IMR-90 (cell line): ENCODE results near the gene DCTN2.

Experiments used
- POLR2A ChIP-seq: IDR thresholded peaks from 2 replicates; pipeline ENCODE4 v1.6.1; 2012; ENCODE audit warnings: mild to moderate bottlenecking, low read depth, low read length
- TF ChIP-seq, protein P1 (sequence below): conservative IDR thresholded peaks from 2 replicates; pipeline ENCODE4 v1.5.1; 2012; ENCODE audit warnings: mild to moderate bottlenecking, low read depth, low read length, improper control_type of control experiment

DNA sequence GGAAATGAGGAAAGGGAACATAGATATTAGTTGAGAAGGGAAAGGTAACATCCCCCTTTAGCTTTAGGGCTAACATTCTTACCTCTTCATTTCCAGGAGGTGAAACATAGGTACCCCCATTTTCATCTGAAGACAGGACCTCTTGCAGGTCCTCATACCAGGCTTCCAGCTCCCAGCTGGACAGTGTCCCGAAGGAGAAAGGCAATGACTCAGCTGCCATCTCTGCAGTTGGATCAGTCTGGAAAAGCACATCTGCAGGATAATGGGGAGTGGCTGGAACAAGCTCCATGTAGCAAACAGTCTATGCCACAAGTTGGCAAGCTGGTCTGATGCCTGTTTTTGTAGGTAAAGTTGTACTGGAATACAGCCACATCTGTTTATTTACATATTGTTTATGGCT lies 29.8 kb downstream of the DCTN2 start:
- TF ChIP-seq POLR2A = peak; percentile 31; the same call in 1 of the 2 replicates
- TF ChIP-seq, protein P1, sequence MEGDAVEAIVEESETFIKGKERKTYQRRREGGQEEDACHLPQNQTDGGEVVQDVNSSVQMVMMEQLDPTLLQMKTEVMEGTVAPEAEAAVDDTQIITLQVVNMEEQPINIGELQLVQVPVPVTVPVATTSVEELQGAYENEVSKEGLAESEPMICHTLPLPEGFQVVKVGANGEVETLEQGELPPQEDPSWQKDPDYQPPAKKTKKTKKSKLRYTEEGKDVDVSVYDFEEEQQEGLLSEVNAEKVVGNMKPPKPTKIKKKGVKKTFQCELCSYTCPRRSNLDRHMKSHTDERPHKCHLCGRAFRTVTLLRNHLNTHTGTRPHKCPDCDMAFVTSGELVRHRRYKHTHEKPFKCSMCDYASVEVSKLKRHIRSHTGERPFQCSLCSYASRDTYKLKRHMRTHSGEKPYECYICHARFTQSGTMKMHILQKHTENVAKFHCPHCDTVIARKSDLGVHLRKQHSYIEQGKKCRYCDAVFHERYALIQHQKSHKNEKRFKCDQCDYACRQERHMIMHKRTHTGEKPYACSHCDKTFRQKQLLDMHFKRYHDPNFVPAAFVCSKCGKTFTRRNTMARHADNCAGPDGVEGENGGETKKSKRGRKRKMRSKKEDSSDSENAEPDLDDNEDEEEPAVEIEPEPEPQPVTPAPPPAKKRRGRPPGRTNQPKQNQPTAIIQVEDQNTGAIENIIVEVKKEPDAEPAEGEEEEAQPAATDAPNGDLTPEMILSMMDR = no peak
